SH-SY5Y (cell line): ENCODE data around the gene BANF2.

Experiments
- GATA2 ChIP-seq: IDR thresholded peaks from 2 replicates; pipeline ENCODE4 v1.6.1; 2011; ENCODE audit warnings: mild to moderate bottlenecking, low read depth, low read length
- GATA3 ChIP-seq: IDR thresholded peaks from 2 replicates; pipeline ENCODE4 v1.6.1; 2011; ENCODE audit warnings: low read depth, mild to moderate bottlenecking, low read length, moderate library complexity

GRCh38 chr20:17709361-17710293 is 9.9 kb downstream of the BANF2 start:
- TF ChIP-seq GATA2, result no peak
- no peak for TF ChIP-seq GATA3
